Kidney (tissue), 14 donors: ENCODE results near the gene ECM2. TPM values are rescaled to one million over a fixed set of nuclear protein-coding genes. Genes with fewer than 3 reads are reported as not detected.

Source experiments
- DNase-seq, 5 donors: peaks; one replicate each; pipeline ENCODE4 v3.0.0-alpha.2; 2013 to 2020
- FAIRE-seq: peaks from 2 replicates; lab custom pipeline; 2012; peaks lifted over from hg19 to GRCh38; lab: Jason Lieb, UNC
- H3K27ac ChIP-seq, 2 donors: one replicate each; pipeline ENCODE4 v1.7.0; 2013; ENCODE audit warnings: low read depth in 2 of 2, low read length in 2 of 2, inconsistent platforms in 1 of 2
- H3K27me3 ChIP-seq: one replicate; pipeline ENCODE4 v1.7.1; 2013; ENCODE audit warnings: low read length, inconsistent platforms; ENCODE audit not compliant: control insufficient read depth, insufficient read depth
- H3K36me3 ChIP-seq, 3 donors: one replicate each; pipeline versions ENCODE4 v1.7.0 to v1.7.1; 2013; ENCODE audit warnings: low read length in 3 of 3, control low read depth in 1 of 3, inconsistent platforms in 1 of 3; ENCODE audit not compliant: insufficient read depth in 3 of 3, control insufficient read depth in 2 of 3
- H3K4me1 ChIP-seq, 3 donors: one replicate each; pipeline versions ENCODE4 v1.7.0 to v1.7.1; 2013; ENCODE audit warnings: low read length in 3 of 3, inconsistent platforms in 1 of 3, low read depth in 1 of 3; ENCODE audit not compliant: control insufficient read depth in 2 of 3, insufficient read depth in 2 of 3
- H3K4me3 ChIP-seq, 3 donors: one replicate each; pipeline versions ENCODE4 v1.7.0 to v1.8.1; 2013; ENCODE audit warnings: low read length in 3 of 3, control low read depth in 1 of 3, inconsistent platforms in 1 of 3
- H3K9ac ChIP-seq, 3 donors: one replicate each; pipeline versions ENCODE4 v1.7.0 to v1.7.1; 2013; ENCODE audit warnings: low read length in 3 of 3, control low read depth in 1 of 3, inconsistent platforms in 1 of 3
- H3K9me3 ChIP-seq, 3 donors: one replicate each; pipeline versions ENCODE4 v1.7.0 to v1.7.1; 2013; ENCODE audit warnings: low read length in 3 of 3, control low read depth in 1 of 3, inconsistent platforms in 1 of 3; ENCODE audit not compliant: control insufficient read depth in 2 of 3, insufficient read depth in 1 of 3
- CTCF ChIP-seq: IDR thresholded peaks from 3 replicates; pipeline ENCODE4 v1.5.1; 2012; ENCODE audit warnings: mild to moderate bottlenecking, moderate library complexity, borderline replicate concordance; ENCODE audit not compliant: insufficient read depth; ENCODE audit errors: extremely low read depth
- intact Hi-C: fragments of 100-400 bp; cut with DNase I; formaldehyde crosslinking; loops from one replicate; pipeline ENCODE4 v1.11.1; 2022
- polyA plus RNA-seq: library from polyadenylated mRNA; stranded (reverse); fragments of 350-450 nt; fragmentation: Illumina TruSeq; extraction: RNeasy Lipid Tissue Mini Kit (QIAGEN cat#74804); gene quantifications from one replicate; pipeline ENCODE4 v1.2.3, GENCODE V29; 2014; ENCODE audit warnings: low read depth, low replicate concordance; ENCODE audit not compliant: insufficient read depth
- total RNA-seq: library from RNA; stranded (reverse); fragmentation: NEBNext Ultra II Directional; extraction: Animal tissue kit (Norgen Biotek cat#: 25700); gene quantifications from one replicate; pipeline ENCODE4 v1.2.1, GENCODE V29; 2021
- donor health status: control.
- donor health status: control.
- donor health status: control.
- donor health status: control.
- donor health status: control.
- donor health status: DM: yes; HTN: yes; CAD: no.
- donor health status: Normal renal cell carcinoma (clear cell type).

The ECM2 gene
- total and polyA plus RNA-seq, 2 donors from 2014 or later = 5.5 to 7.6 TPM

GRCh38 chr9:92506184-92506857 lies 29.5 kb downstream of the ECM2 start:
- Histone ChIP-seq H3K4me1 (peaks cover 0 to 2% (median 0%) of the 10 kb centered on the region in 3 donors), H3K36me3 (no peaks in the 10 kb centered on the region), H3K27me3 (no peaks in the 10 kb centered on the region), H3K4me3 (no peak overlapping the region), H3K9me3 (no peaks in the 10 kb centered on the region), H3K27ac (no peak overlapping the region), H3K9ac (no peak overlapping the region)
- no peak for DNase-seq
- FAIRE-seq = no peak
- intact Hi-C loops = no loop called here
- TF ChIP-seq CTCF = no peak

- no peaks in the 10 kb centered on the region for H3K9me3 ChIP-seq
- H3K9ac ChIP-seq = no peak overlapping the region
- TF ChIP-seq CTCF = no peak
Observed at GRCh38 chr9:92504881-92505280, 30.9 kb downstream of the ECM2 start.

DNA sequence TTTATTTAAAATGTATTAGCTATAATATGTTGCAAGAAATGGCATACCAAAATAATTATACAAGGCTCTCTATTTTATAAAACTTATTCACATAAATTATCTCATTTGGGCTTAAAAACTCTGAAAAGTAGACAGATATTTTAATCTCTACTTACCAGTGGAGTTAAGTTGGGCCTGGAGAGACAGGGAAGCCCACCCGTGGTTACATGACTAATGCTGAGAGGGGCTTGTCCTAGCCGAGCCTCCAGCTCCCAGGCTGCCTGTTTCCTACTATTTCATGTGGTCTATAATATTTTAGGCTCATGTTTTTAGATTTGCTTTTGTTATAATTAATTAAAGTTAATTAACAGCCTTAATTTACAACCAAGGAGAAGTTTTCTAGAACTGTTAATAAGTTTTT lies 32.6 kb downstream of the ECM2 start:
- Histone ChIP-seq H3K4me3 (no peak overlapping the region), H3K27ac (no peak overlapping the region), H3K4me1 (peaks cover 0 to 2% (median 0%) of the 10 kb centered on the region in 3 donors), H3K9me3 (no peaks in the 10 kb centered on the region), H3K36me3 (no peaks in the 10 kb centered on the region), H3K9ac (no peak overlapping the region), H3K27me3 (no peaks in the 10 kb centered on the region)
- FAIRE-seq (no peak), DNase-seq (no peak)
- intact Hi-C loops = no loop called here
- no peak for TF ChIP-seq CTCF

More at GRCh38 chr9:92504881-92505280, 30.9 kb downstream of the ECM2 start:
- H3K27me3 ChIP-seq = no peaks in the 10 kb centered on the region
- H3K4me3 ChIP-seq = no peak overlapping the region
- FAIRE-seq (no peak), DNase-seq (no peak)
- no peak overlapping the region for H3K27ac ChIP-seq
- intact Hi-C loops = no loop called here
- H3K36me3 ChIP-seq = no peaks in the 10 kb centered on the region
- peaks cover 0 to 2% (median 0%) of the 10 kb centered on the region in 3 donors for H3K4me1 ChIP-seq
